Muscle layer of duodenum (tissue), 2 donors: ENCODE data around the gene SLC8B1.

Experiments
- H3K27ac ChIP-seq: one replicate; pipeline ENCODE4 v1.7.0; 2013; ENCODE audit warnings: mild to moderate bottlenecking, low read length
- H3K27me3 ChIP-seq: one replicate; pipeline ENCODE4 v1.7.0; 2013; ENCODE audit warnings: low read depth, mild to moderate bottlenecking, control low read depth, low read length
- H3K36me3 ChIP-seq, 2 donors: one replicate each; pipeline ENCODE4 v1.7.0; 2013; ENCODE audit warnings: low read length in 2 of 2, control low read depth in 1 of 2, mild to moderate bottlenecking in 1 of 2; ENCODE audit not compliant: insufficient read depth in 2 of 2, control insufficient read depth in 1 of 2
- H3K4me1 ChIP-seq, 2 donors: one replicate each; pipeline ENCODE4 v1.7.0; 2013; ENCODE audit warnings: low read length in 2 of 2, mild to moderate bottlenecking in 2 of 2, control low read depth in 1 of 2, moderate library complexity in 1 of 2; ENCODE audit not compliant: insufficient read depth in 2 of 2, control insufficient read depth in 1 of 2
- H3K4me3 ChIP-seq, 2 donors: one replicate each; pipeline ENCODE4 v1.7.0; 2013; ENCODE audit warnings: low read length in 2 of 2, low read depth in 1 of 2, mild to moderate bottlenecking in 1 of 2
- H3K9me3 ChIP-seq, 2 donors: one replicate each; pipeline ENCODE4 v1.7.0; 2013; ENCODE audit warnings: low read length in 2 of 2, control low read depth in 1 of 2, mild to moderate bottlenecking in 1 of 2; ENCODE audit not compliant: control insufficient read depth in 1 of 2
- donor health status: healthy.

The SLC8B1 gene

DNA sequence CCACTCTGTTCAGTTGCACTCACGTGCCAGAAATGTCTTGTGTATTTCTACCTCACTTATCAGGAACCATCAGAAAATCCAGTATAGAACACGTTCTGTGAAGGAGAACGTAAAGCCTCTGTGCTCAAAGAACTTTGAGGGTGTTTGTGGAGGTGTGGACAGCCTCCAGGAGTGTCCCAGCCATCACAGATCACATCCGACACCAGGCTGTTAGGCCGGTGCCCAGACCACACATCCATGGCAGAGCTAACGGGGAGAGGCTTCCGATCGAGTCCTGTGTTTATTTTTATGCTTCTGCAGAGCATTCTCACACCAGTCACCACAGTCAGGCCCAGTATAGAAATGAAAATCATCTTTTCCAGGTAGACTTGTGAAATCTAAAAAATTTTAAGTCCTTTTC lies 60.1 kb downstream of the SLC8B1 start:
- Histone ChIP-seq H3K4me1 (peaks cover 14 to 15% of the 10 kb centered on the region in 2 donors), H3K4me3 (no peak overlapping the region), H3K36me3 (peaks cover 43 to 55% of the 10 kb centered on the region in 2 donors), H3K27ac (no peak overlapping the region), H3K27me3 (no peaks in the 10 kb centered on the region), H3K9me3 (no peaks in the 10 kb centered on the region)

GRCh38 chr12:113273053-113273725 lies 61.7 kb downstream of the SLC8B1 start:
- peaks cover 14 to 15% of the 10 kb centered on the region in 2 donors for H3K4me1 ChIP-seq
- no peak overlapping the region for H3K27ac ChIP-seq
- H3K4me3 ChIP-seq = no peak overlapping the region
- H3K27me3 ChIP-seq = no peaks in the 10 kb centered on the region
- peaks cover 42 to 59% of the 10 kb centered on the region in 2 donors for H3K36me3 ChIP-seq
- no peaks in the 10 kb centered on the region for H3K9me3 ChIP-seq

- Histone ChIP-seq H3K9me3 (no peaks in the 10 kb centered on the region), H3K27ac (peak overlapping the region; percentile 67), H3K36me3 (peaks cover 34 to 57% of the 10 kb centered on the region in 2 donors), H3K27me3 (no peaks in the 10 kb centered on the region), H3K4me3 (no peak overlapping the region), H3K4me1 (peaks cover 14 to 15% of the 10 kb centered on the region in 2 donors)
These were observed 62.9 kb downstream of the SLC8B1 start for GRCh38 chr12:113271853-113272561.

DNA sequence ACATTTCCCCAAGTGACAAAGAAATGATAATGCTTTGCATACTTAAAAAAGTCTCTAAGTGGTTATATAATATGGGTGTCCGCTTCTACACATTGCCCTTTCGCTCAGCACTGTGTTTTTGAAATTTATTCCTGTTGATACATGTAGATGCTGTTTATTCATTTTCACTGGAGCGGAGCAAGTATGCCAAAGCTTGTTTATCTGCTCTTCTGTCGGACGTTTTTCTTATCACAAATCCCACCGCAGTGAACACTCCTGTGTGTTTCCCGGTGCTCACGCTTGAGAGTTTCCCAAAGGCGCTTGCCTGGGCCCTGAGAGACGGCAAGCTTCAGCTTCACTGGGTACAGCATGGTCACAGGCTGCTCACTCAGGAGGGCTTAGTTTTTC lies 63.5 kb downstream of the SLC8B1 start:
- Histone ChIP-seq H3K27me3 (no peaks in the 10 kb centered on the region), H3K27ac (peak overlapping the region; percentile 67), H3K36me3 (peaks cover 34 to 57% of the 10 kb centered on the region in 2 donors), H3K4me1 (peaks cover 14 to 15% of the 10 kb centered on the region in 2 donors), H3K4me3 (no peak overlapping the region), H3K9me3 (no peaks in the 10 kb centered on the region)

DNA sequence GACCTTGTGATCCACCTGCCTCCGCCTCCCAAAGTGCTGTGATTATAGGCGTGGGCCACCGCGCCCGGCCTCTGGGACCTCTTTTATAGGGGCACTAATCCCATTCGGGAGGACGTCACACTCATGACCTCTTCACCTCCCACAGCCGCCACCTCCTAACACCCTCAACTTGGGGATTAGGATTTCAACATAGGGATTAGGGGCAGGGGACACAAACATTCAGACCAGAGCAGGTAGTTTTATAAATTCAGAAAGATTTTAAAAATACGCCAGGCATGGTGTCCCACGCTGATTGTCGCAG lies 64.2 kb downstream of the SLC8B1 start:
- no peak overlapping the region for H3K4me3 ChIP-seq
- H3K9me3 ChIP-seq = no peaks in the 10 kb centered on the region
- H3K27me3 ChIP-seq = no peaks in the 10 kb centered on the region
- H3K36me3 ChIP-seq = peaks cover 33 to 61% of the 10 kb centered on the region in 2 donors
- no peak overlapping the region for H3K27ac ChIP-seq
- H3K4me1 ChIP-seq = peaks cover 14 to 15% of the 10 kb centered on the region in 2 donors

DNA sequence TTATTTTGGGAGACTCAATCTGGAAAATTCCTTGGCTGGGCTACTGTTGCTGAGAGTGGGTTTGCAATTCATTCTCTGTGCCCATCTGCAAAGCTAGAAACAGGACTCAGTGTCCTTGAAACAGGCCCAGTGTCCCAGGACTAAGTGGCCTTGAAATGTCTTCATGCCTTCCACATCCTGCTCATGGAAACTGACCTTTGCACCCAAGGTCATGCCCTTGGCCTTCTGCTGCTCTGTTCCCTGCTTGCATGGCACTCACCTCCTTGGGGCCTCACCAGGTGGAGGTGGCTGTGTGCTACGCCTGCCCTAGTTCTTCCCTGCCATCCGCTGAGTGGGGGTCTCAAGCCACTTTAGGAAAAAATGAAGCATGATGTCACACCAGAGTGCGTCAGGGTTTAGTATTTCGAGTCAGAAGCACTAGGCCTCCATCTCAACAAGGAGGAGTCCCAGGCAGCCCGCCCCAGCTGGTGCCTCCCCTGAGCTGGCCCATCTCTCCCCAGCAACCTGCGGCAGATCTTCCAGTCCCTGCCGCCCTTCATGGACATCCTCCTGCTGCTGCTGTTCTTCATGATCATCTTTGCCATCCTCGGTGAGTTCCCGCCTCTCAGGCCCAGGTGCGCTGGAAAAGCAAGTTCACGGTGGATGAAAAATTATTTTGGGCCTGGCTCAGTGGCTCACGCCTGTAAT lies 65.5 kb downstream of the SLC8B1 start:
- no peaks in the 10 kb centered on the region for H3K27me3 ChIP-seq
- H3K4me1 ChIP-seq = peaks cover 14 to 15% of the 10 kb centered on the region in 2 donors
- no peak overlapping the region for H3K27ac ChIP-seq
- no peaks in the 10 kb centered on the region for H3K9me3 ChIP-seq
- H3K4me3 ChIP-seq = no peak overlapping the region
- peaks cover 38 to 59% of the 10 kb centered on the region in 2 donors for H3K36me3 ChIP-seq

- no peak overlapping the region for H3K4me3 ChIP-seq
- H3K36me3 ChIP-seq = peaks cover 40 to 55% of the 10 kb centered on the region in 2 donors
- H3K27me3 ChIP-seq = no peaks in the 10 kb centered on the region
- H3K4me1 ChIP-seq = peaks cover 13 to 14% of the 10 kb centered on the region in 2 donors
- H3K27ac ChIP-seq = no peak overlapping the region
- no peaks in the 10 kb centered on the region for H3K9me3 ChIP-seq
These were observed 66.3 kb downstream of the SLC8B1 start for GRCh38 chr12:113268621-113269020.

DNA sequence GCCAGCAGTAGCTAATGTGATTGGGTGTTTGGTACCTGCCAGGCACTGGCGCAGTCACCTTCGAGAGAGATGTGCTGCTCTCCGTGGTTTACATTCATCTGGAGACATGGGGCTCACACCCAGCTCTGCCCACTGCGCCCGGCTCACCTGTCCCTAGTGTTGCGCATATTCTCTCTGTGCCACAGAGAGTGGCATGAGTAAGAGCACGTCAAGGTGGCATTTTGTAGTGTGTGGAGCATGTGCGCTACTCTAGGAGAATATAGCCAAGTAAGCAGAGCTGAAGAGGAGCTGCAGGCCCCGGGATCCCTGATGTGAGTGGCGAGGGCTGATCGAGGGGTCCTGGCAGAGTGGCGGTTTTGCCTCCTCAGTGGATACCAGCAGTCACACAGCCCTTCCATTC lies 66.8 kb downstream of the SLC8B1 start:
- Histone ChIP-seq H3K36me3 (peaks cover 36 to 54% of the 10 kb centered on the region in 2 donors), H3K27ac (no peak overlapping the region), H3K4me3 (no peak overlapping the region), H3K27me3 (no peaks in the 10 kb centered on the region), H3K4me1 (peaks cover 8 to 10% of the 10 kb centered on the region in 2 donors), H3K9me3 (no peaks in the 10 kb centered on the region)

GRCh38 chr12:113267621-113268020 lies 67.3 kb downstream of the SLC8B1 start:
- no peaks in the 10 kb centered on the region for H3K27me3 ChIP-seq

DNA sequence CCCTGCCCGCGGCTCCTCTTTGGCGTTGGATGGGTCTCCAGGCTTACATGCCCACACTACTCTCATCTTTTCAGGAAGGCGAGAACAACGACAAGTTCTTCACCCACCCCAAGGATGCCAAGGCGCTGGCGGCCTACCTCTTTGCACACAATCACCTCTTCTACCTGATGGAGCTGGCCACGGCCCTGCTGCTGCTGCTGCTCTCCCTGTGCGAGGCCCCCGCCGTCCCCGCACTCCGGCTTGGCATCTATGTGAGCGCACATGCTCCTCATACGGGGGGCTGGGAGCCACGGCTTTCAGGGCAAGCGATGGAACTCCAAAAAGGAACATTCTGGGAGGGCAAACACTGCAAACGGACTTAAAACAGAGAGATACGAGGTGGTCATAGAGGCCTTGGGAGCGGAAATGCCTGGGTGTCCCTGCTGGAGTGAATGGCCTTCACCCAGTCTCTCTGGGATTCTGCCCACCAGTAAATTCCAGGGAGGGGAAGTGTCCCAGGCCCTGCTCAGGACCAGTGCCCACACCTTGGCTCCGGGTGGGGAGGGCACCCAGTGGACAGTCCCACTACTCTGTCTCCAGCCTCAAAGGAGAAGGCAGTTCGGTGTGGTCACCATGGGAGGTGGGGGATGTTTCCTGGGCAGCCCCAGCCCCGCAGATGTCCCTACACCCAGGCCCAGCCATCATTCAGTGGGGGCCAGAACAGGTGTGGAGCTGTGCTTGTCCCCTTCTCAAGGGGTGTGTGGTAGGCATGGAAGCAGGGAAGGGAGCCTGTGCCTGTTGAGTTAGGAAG lies 68.6 kb downstream of the SLC8B1 start:
- H3K27ac ChIP-seq = no peak overlapping the region

More at GRCh38 chr12:113267621-113268020, 67.3 kb downstream of the SLC8B1 start:
- peaks cover 33 to 51% of the 10 kb centered on the region in 2 donors for H3K36me3 ChIP-seq
- H3K9me3 ChIP-seq = no peaks in the 10 kb centered on the region
- H3K4me3 ChIP-seq = no peak overlapping the region
- peaks cover 3 to 5% of the 10 kb centered on the region in 2 donors for H3K4me1 ChIP-seq
- H3K27ac ChIP-seq = no peak overlapping the region

More for the DNA sequence above, 68.6 kb downstream of the SLC8B1 start:
- Histone ChIP-seq H3K9me3 (no peaks in the 10 kb centered on the region), H3K4me1 (peaks cover 0 to 3% of the 10 kb centered on the region in 2 donors), H3K4me3 (no peak overlapping the region), H3K36me3 (peaks cover 29 to 44% of the 10 kb centered on the region in 2 donors), H3K27me3 (no peaks in the 10 kb centered on the region)
